ENCODE measurements around the gene DISP1.
"Not testable (repeated sequence)": the region's sequence is repeated elsewhere in the genome, so short reads cannot be mapped to it uniquely, and the experiment has no call there.

DISP1 gene

DNA sequence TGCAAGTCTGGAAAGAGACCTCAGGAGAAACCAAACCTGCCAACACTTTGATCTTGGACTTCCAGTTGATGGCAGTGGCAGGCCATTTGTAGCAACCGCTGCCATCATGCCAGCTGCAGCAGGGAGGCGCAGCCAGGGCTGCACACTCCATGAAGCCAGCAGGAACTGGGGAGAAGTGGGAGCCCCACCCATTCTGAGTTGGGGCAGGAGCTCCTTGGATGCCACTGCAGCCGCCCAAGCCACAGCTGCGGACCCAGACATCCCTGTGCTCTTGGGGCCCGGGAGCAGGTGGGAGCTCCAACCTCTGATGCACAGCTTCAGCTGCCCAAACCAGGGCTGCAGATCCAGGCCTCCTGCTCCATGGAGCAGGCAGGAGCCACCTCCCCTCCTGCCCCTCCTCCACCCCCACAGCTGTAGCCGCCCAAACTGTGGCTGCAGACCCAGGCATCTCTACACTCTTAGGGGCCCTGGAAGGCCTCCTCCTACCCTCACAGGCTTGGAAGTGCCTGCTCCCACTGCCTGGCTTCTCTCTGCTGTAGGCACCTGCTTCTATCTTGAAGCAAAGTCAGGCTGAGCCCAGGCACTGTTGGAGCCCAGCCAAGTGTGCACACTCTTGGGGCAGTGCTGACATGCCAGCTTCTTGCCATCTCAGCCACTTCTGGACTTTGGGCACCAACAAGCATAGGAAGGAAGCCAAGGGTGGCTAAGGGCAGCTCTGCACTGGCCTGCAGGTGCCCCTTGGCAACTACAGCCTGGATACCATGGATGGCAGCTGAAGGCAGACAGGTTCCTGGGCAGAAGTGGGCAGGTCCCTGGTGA is 20.0 kb upstream of the DISP1 start:
- DNase-seq (ENCODE audit: insufficient read length, low spot score): no peak

DNA sequence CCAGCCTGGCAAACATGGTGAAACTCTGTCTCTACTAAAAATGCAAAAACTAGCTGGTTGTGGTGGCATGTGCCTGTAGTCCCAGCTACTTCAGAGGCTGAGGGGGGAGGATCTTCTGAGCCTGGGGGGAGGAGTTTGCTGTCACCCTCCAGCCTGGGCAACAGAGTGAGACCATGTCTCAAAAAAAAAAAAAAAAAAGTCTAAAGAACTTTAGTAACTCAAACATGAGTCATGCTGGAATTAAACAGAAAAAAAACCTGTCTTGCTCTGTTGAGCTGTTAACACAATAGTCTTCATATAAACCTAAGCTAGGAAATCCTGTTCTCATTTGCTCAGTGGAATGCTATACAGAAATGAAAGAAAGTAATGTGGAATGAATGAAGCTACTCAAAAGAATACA is 16.7 kb upstream of the DISP1 start:
- DNase-seq (ENCODE audit: insufficient read length, low spot score): no peak
- FAIRE-seq: no peak

More for the DNA sequence above, 20.0 kb upstream of the DISP1 start:
- FAIRE-seq: no peak

DNA sequence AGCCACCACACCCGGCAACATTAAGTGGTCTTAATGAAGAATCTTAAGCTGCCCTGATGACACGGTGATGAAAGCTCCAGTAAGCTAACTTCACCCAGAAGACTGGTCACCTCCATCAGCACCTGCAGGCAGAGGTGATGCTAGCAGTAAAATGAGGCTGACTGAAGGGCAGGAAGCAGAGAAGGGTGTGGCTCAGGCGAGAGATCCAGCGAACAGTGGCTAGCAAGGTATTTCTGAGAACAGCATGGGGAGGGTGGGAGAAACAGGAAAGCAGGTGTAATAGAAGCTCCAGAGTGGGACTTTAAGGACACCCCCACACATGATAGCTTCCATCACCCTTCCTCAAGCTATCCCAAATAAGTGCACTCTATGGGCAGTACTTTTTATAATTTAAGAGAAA is 15.9 kb upstream of the DISP1 start:
- FAIRE-seq: no peak
- DNase-seq (ENCODE audit: insufficient read length, low spot score): no peak

DNA sequence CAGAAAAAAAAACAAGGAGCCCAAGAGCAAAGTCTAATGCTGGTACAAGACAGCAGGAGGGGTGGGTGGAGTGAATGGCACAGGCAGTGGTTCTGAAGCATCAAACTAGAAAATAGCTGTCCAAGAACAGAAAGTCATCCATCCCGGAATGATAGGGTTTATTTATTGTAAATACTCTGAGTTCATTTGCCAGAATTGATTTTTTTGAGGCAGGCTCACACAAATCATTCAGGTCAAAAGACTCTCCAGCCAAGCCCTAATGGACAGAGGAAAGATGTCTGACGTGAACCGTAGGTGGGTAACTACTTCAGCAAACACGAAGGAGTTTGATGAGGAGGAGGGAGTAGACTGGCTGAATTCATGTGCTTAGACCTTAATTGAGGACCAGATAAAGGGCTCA is 13.8 kb upstream of the DISP1 start:
- DNase-seq (ENCODE audit: insufficient read length, low spot score): no peak
- no peak for FAIRE-seq

DNA sequence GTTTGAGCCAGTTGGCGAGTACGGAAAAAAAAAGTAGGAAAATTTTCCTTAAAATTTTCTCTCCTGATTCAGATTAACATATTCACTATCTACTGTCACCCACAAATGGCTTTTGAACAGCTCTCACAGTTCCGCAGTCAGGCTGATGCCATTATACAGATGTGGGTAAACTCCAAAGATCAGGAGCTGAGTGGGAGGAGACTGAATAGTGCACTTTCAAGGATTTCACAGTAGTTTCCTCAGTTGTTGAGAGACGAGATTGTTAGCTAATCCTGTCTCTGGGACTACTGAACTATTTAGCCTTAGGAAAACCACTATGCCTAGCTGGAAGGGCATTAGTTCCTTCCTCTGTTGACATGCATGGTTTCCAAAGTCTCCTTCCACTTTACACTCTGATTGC is 3.2 kb upstream of the DISP1 start:
- no peak for FAIRE-seq

DNA sequence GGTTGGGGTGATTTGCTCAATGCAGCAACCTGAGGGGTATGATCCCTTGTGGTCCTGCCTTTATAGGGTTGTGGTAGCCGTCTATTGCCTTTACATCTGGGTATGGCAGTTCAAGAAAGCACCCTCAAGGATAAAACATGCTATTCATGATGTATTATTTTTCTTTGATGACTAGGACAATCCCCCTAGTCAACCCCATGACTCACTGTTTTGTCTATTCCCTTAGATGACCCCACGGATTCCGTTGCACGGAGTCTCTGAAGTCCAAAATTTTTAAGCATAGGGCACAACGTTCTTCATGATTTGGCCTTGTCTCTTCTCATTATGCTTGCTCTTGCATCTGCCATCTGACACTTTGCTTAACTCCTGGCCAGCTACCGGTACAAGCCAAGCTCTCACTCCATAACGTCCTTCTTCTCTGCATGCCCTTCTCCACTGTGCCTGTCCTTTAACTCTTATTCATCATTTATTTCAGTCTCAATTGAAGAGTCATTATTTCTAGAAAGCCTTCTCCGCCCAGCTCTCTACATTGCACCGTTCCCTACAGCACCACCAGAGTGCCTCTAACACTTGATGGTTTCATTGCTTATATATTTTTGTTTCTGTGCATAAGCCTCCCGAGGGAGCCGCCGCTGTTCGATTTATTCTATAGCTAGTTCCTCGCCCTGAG is 838 bp upstream of the DISP1 start:
- DNase-seq (ENCODE audit: insufficient read length, low spot score) (no peak), FAIRE-seq (no peak)

More for the DNA sequence above, 3.2 kb upstream of the DISP1 start:
- no peak for DNase-seq (ENCODE audit: insufficient read length, low spot score)

DNA sequence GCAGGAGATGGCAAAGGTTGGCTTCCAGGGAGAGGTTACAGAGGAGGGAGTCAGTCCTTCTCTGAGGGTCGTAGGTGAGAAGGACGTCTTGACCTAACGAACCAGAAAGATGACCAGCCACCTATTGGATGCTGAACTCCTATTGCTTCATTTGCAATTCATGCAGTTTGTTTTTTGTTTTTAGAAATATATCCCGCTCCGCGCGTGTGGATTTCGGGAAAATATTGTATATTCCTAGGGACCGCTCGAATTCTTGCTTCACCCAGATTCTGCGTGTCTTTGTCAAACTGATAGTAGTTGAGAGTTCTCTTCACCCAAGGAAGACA is 564 bp downstream of the DISP1 start:
- no peak for FAIRE-seq
- no peak for DNase-seq (ENCODE audit: insufficient read length, low spot score)

DNA sequence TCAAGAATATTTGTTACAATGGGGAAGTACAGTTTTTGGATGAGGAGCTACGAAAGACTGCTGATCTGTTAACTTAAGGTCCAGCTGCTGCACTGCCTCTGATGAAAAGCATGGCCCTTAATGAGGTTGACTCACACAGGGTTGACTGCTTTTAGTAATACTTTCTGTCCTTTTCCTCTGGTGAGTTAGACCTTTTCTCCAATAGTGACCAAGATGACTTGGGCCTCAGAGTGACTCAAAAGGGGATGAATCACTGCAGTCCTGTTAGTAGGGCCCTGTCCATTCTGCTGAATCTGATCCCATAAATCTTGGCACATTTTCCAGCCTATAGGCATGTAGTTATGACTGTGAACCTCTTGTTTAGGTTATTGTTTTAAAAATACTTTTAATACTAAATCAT is 2.7 kb downstream of the DISP1 start:
- no peak for FAIRE-seq
- no peak for DNase-seq (ENCODE audit: insufficient read length, low spot score)

DNA sequence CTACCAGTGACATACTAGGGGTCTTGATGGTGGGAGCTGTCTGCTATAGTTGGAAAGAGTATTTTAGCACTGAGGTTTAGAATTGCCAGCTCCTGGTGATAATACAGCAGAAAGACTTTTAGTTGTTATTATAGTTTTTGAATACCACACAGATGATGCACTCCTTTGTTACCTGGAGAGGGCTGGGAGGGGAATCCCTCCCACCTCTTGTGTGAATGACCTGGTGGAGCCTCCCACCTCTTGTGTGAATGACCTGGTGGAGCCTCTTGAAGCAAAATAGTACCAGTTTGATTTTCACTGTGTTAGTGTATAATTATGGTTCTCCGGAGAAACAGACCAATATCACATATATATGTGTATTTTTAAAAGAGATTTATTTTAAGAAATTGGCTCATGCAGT is 3.3 kb downstream of the DISP1 start:
- no peak for DNase-seq (ENCODE audit: insufficient read length, low spot score)
- no peak for FAIRE-seq

DNA sequence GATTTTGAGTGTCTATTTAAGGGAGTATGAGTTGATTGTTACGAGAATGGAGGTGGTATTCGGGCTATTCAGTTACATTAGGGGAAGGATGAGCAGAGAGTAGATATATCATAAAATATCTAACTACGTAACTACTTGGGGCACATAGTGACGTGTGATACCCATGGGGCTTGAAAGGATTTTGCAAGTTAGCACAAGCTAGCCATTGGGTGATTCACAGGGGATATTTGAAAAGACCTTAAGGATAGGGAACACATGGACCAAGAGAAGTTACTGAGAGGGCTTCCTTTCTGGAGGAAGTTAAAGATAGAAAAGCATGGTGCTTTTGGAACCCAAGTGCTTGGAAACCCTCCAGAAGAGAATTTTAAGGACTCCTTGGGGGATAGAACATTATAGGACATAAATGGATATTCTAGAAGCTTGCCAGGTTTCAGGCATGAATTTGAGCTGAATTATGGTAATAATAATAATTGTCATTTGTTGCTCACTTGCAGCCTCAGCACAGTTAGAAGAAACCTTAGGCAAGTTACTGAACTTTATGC is 5.4 kb downstream of the DISP1 start:
- DNase-seq (ENCODE audit: insufficient read length, low spot score): no peak
- no peak for FAIRE-seq

DNA sequence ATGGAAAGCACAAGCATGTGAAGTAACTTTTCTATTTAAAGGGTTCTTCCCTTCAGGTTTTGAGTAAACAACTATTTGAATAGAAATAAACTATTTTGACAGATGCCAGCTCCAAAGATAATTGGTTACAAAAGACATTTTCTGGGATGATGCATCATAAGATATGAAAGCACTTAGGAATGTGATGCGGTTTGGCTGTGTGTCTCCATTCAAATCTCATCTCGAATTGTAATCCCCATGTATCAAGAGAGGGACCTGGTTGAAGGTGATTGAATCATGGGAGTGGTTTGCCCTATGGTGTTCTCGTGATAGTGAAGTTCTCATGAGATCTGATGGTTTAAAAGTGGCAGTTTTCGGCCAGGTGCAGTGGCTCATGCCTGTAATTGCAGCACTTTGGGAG is 6.4 kb downstream of the DISP1 start:
- no peak for DNase-seq (ENCODE audit: insufficient read length, low spot score)
- no peak for FAIRE-seq

DNA sequence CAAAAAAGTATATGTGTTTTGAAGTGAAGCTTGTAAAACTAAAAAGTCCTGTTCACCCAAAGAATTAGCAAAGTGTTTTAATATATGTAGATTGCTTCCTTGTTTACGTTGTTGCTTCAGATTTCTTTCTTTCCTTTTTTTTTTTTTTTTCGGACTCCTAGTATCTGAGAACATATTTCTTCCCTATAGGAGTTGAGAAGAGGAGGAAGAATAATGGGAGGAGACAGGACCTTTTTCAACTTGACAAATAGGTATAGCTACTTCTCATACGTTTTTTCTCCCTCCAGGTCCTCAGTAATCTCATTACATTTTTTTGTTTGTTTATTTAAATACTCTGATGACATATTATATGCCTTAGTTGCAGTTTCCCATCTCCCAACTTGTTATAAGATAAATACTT is 8.9 kb downstream of the DISP1 start:
- no peak for FAIRE-seq
- no peak for DNase-seq (ENCODE audit: insufficient read length, low spot score)

DNA sequence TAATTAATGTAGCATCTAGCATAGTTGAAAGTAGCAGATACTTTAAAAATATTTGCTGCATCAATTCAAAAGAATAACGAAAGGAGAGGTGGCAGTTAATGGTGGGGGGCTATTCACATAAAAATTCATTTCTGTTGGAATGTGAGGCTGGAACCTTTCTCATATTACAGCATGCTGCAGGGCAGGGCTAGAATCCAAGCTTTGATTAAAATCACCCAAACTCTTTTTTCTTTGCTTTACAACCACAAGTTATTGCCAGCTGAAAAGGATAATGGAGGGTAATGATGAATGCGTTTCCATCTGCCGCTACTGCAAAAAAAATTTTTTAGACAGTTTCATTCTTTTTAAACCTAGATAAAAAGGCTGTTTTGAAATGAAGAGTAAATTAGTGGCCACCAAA is 9.8 kb downstream of the DISP1 start:
- DNase-seq (ENCODE audit: insufficient read length, low spot score) (no peak), FAIRE-seq (no peak)

DNA sequence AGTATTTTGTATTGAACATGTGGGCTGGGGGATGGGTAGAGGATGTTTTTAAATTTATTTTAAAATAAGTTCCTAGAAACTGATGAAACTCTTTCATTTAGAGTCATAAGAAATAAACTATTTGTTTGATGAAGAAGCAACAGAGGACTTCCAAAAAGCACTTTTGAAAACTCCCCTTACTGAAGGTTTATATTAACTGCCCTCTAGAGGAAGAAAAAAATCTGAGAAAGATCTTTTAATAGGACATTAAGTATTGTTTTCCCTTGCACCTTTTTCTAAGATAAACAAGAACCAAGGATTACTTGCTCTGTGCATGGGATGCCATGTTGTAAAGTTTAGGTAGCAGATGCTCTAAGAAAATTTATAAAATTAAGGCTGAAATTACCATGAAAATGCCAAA is 14.1 kb downstream of the DISP1 start:
- FAIRE-seq (no peak), DNase-seq (ENCODE audit: insufficient read length, low spot score) (no peak)

DNA sequence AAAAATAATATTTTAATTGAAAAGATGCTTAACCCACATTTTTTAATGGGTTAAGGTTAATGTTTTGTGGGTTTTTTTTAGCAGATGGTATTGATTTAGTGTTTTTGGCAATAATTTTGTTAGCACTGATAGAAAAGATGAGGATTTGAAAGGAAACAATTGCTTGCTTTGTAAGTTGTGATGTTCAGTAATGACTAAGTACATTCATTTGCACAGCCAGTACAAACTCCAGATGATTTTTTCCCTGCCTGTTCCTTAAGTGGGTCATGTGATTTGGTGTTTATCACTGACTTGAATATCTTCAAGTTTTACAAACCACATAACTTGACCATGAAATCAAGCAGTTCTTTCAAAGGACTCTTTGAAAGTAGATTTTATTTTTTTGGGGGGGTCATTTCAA is 15.0 kb downstream of the DISP1 start:
- no peak for DNase-seq (ENCODE audit: insufficient read length, low spot score)
- no peak for FAIRE-seq

DNA sequence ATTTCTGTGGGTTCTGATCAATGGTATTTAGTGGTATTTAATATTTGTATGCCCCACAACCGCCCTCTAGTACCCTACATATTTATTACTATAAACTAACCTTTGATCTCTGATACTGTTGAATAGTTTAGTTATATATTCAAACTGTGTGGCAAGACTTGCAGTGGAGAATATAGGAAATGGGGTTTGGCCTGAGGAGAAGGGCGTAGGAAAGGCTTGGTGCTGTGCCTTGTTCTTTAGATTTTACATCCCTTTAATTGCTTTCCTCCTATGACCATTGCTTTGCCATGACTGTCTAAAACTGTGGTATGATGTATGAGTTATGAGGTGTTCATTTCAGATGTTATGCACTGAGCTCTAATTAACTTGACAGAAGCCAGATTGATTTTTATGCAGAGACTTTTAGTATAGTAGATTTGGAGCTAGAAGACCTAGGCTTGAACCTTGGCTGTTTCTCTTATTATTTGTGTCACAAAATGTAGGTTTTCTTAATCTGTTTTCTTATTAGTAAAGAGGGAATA is 18.6 kb downstream of the DISP1 start:
- DNase-seq (ENCODE audit: insufficient read length, low spot score) (no peak), FAIRE-seq (no peak)

DNA sequence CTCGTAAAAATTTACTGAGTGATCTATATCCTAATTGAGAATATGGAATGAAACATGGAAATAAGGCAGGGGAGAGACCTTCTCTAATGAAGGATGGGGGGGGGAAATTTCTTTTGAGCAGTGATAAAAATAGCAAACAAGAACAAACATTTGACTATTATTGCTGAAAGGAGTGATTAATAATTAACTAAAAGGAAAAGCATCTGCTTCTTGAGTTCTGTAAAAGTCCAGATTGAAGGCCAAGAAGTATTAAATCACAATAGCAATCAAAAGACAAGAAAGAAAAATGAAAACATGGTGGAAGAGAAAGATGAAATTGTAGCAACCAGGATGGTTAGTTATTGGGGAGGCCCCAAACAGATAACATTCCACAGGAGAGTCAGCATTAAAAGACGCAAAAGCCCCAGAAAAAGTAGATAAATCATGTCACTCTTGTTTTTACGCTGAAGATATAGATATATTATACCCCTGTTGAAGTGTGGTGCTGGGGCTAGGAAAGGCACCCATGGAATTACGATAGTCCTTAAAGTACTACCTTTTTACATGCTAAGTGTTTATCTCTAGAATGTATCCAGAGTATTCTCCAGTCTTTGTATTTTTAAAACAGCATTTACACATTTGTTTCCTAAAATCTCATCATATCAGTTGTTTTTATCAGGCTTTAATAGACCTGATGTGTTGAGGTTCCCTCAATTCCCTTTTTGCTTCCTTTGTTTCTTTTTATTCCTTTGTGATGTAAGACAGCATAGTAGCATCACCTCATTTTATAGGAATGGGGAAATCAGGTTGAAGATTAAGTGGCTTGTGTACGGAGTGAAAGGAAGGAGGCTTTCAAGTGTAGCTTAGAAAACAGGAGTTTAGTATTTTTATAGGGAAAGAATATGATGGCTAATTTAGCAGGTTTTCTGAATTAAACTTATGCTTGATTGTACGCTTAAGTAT is 28.9 kb downstream of the DISP1 start:
- DNase-seq (ENCODE audit: insufficient read length, low spot score): no peak

DNA sequence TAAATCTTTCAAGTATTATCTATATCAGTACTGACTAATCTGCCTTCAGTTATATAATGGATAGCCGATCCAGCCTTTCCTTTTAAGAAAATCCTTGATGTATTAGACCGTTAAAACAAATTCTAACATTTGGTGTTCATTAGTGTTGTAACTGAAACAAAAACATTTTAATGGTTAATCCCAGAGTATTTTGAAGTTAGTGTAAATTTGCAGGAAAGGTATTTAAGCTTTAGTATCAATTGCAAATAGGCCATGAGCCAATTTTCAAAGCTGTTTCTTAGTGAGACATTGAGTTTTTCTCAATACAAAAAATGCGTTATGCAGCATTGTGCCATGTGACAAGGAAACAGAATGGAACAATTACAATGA is 29.6 kb downstream of the DISP1 start:
- no peak for DNase-seq (ENCODE audit: insufficient read length, low spot score)
- FAIRE-seq: no peak

More for the DNA sequence above, 28.9 kb downstream of the DISP1 start:
- FAIRE-seq: no peak

DNA sequence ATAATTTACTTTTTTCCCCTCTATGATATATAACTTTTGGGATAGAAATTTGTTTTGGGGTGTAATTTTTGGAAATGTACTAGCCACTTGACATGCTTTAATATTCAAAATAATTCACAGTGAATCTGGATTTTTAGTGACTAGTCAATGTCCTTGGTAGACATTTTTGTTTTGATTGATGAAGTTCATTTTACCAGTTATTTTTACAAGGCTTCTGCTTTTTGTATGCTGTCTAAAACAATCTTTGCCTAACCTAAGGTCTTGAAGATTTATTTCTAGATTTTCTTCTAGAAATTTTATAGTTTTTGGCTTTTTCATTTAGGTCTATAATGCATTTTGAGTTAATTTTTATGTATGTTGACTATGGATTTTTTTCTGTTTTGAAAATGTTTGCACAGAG is 30.9 kb downstream of the DISP1 start:
- FAIRE-seq (no peak), DNase-seq (ENCODE audit: insufficient read length, low spot score) (no peak)

DNA sequence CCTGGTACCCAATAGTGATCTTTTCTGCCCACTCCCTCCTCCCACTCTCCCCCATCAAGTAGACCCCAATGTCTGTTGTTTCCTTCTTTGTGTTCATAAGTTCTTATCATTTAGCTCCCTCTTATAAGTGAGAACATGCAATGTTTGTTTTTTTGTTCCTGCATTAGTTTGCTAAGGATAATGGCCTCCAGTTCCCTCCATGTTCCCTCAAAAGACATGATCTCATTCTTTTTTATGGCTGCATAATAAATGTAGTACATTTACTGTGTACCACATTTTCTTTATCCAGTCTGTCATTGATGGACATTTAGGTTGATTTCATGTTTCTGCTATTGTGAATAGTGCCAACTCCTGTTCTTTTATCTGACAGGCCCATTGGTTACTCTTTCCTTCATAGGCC is 35.7 kb downstream of the DISP1 start:
- not testable (repeated sequence) for DNase-seq (ENCODE audit: insufficient read length, low spot score); FAIRE-seq

DNA sequence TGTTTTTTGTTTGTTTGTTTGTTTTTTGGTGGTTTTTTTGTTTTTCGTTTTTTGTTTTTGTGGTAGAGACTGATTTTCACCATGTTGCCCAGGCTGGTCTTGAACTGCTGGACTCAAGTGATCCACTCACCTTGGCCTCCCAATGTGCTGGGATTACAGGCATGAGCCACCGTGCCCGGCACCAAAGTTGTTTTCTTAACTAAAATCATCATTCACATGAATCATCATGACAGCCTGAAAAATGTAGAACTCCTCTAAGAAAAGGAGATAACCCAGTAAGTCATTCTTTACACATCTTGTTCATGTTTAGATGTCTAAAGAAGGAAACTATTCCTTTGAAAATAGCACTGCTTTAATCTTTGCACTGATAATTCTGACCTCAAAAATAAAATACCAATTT is 37.5 kb downstream of the DISP1 start:
- FAIRE-seq: no peak
- no peak for DNase-seq (ENCODE audit: insufficient read length, low spot score)

Measured in GM19239 (cell line).